ENCODE measurements around the gene ALS2. TPM values are rescaled to one million over a fixed set of nuclear protein-coding genes. Genes with fewer than 3 reads are reported as not detected.

The ALS2 gene
- total and polyA plus RNA-seq, 2 experiments from 2014 or later = 10.7 to 34.9 TPM

- no peaks in the 10 kb centered on the region for H3K9me2 ChIP-seq (replicated peaks; ENCODE audit: insufficient read depth)
- no peaks in the 10 kb centered on the region for H3K27me3 ChIP-seq
- TF ChIP-seq EZH2 (IDR thresholded peaks at IDR 0.05; ENCODE audit: borderline replicate concordance) (no peak), CTCF (IDR thresholded peaks at IDR 0.05; ENCODE audit: poor library complexity) (no peak), EZH2phosphoT487 (IDR thresholded peaks at IDR 0.05; ENCODE audit: low read depth, severe bottlenecking, unreplicated experiment) (no peak)
- no peaks in the 10 kb centered on the region for H4K20me1 ChIP-seq (ENCODE audit: insufficient read depth, poor library complexity, severe bottlenecking)
- no peaks in the 10 kb centered on the region for H3K9me3 ChIP-seq (ENCODE audit: low read depth)
- H3K4me1 ChIP-seq (ENCODE audit: insufficient read depth) = no peaks in the 10 kb centered on the region
- H2AFZ ChIP-seq = no peak overlapping the region
- no peaks in the 10 kb centered on the region for H3K79me2 ChIP-seq
- 89% methylated on average over 3 of the region's 3 CpGs for WGBS (ENCODE audit: low lambda C conversion rate, missing lambda C conversion rate)
- H3K4me2 ChIP-seq = no peak overlapping the region
- H3K36me3 ChIP-seq (replicated peaks; ENCODE audit: insufficient read depth, low read depth) = no peaks in the 10 kb centered on the region
- DNase-seq (ENCODE audit: low spot score) = no peak
- H3K27ac ChIP-seq = no peak overlapping the region
- H3K4me3 ChIP-seq = no peak overlapping the region
These were observed 95.6 kb downstream of the ALS2 start for GRCh38 chr2:201685156-201685555.

GRCh38 chr2:201680743-201681142, 100.0 kb downstream of the ALS2 start:
- Histone ChIP-seq H3K4me3 (no peak overlapping the region), H4K20me1 (ENCODE audit: insufficient read depth, poor library complexity, severe bottlenecking) (no peaks in the 10 kb centered on the region), H3K4me1 (ENCODE audit: insufficient read depth) (no peaks in the 10 kb centered on the region), H3K9me3 (ENCODE audit: low read depth) (no peaks in the 10 kb centered on the region), H3K27ac (no peak overlapping the region), H3K4me2 (no peak overlapping the region), H3K27me3 (no peaks in the 10 kb centered on the region), H2AFZ (no peak overlapping the region), H3K9me2 (replicated peaks; ENCODE audit: insufficient read depth) (no peaks in the 10 kb centered on the region), H3K36me3 (replicated peaks; ENCODE audit: insufficient read depth, low read depth) (no peaks in the 10 kb centered on the region), H3K79me2 (no peaks in the 10 kb centered on the region)
- no peak for TF ChIP-seq CTCF (IDR thresholded peaks at IDR 0.05; ENCODE audit: poor library complexity)
- WGBS (ENCODE audit: low lambda C conversion rate, missing lambda C conversion rate) = 43% methylated on average over 9 of the region's 9 CpGs
- DNase-seq (ENCODE audit: low spot score) = no peak

- Histone ChIP-seq H4K20me1 (ENCODE audit: insufficient read depth, poor library complexity, severe bottlenecking) (no peaks in the 10 kb centered on the region), H3K4me2 (no peak overlapping the region), H2AFZ (no peak overlapping the region), H3K79me2 (no peaks in the 10 kb centered on the region), H3K4me3 (no peak overlapping the region), H3K9me2 (replicated peaks; ENCODE audit: insufficient read depth) (no peaks in the 10 kb centered on the region), H3K27ac (no peak overlapping the region), H3K4me1 (ENCODE audit: insufficient read depth) (no peaks in the 10 kb centered on the region), H3K36me3 (replicated peaks; ENCODE audit: insufficient read depth, low read depth) (no peaks in the 10 kb centered on the region), H3K9me3 (ENCODE audit: low read depth) (no peaks in the 10 kb centered on the region), H3K27me3 (no peaks in the 10 kb centered on the region)
- DNase-seq (ENCODE audit: low spot score) = no peak
- TF ChIP-seq EZH2phosphoT487 (IDR thresholded peaks at IDR 0.05; ENCODE audit: low read depth, severe bottlenecking, unreplicated experiment) = no peak
- TF ChIP-seq CTCF (IDR thresholded peaks at IDR 0.05; ENCODE audit: poor library complexity) = no peak
- no peak for TF ChIP-seq EZH2 (IDR thresholded peaks at IDR 0.05; ENCODE audit: borderline replicate concordance)
- WGBS (ENCODE audit: low lambda C conversion rate, missing lambda C conversion rate) = 74% methylated on average over 6 of the region's 6 CpGs
These were observed 102.3 kb downstream of the ALS2 start for GRCh38 chr2:201678401-201678800.

GRCh38 chr2:201675454-201675853, 105.3 kb downstream of the ALS2 start:
- no peaks in the 10 kb centered on the region for H3K27me3 ChIP-seq
- no peaks in the 10 kb centered on the region for H3K9me3 ChIP-seq (ENCODE audit: low read depth)
- TF ChIP-seq EZH2 (IDR thresholded peaks at IDR 0.05; ENCODE audit: borderline replicate concordance) (no peak), CTCF (IDR thresholded peaks at IDR 0.05; ENCODE audit: poor library complexity) (no peak), EZH2phosphoT487 (IDR thresholded peaks at IDR 0.05; ENCODE audit: low read depth, severe bottlenecking, unreplicated experiment) (no peak)
- no peaks in the 10 kb centered on the region for H3K36me3 ChIP-seq (replicated peaks; ENCODE audit: insufficient read depth, low read depth)
- H3K4me2 ChIP-seq = no peak overlapping the region
- no peaks in the 10 kb centered on the region for H3K4me1 ChIP-seq (ENCODE audit: insufficient read depth)
- no peaks in the 10 kb centered on the region for H3K9me2 ChIP-seq (replicated peaks; ENCODE audit: insufficient read depth)
- no peak for DNase-seq (ENCODE audit: low spot score)
- 68% methylated on average over 4 of the region's 4 CpGs for WGBS (ENCODE audit: low lambda C conversion rate, missing lambda C conversion rate)
- H2AFZ ChIP-seq = no peak overlapping the region
- no peak overlapping the region for H3K27ac ChIP-seq
- no peaks in the 10 kb centered on the region for H3K79me2 ChIP-seq
- H3K4me3 ChIP-seq = no peak overlapping the region
- H4K20me1 ChIP-seq (ENCODE audit: insufficient read depth, poor library complexity, severe bottlenecking) = no peaks in the 10 kb centered on the region
